SJSA1 (cell line): ENCODE measurements around the gene TBC1D5. TPM values are rescaled to one million over a fixed set of nuclear protein-coding genes. Genes with fewer than 3 reads are reported as not detected.
"Not testable (repeated sequence)": the region's sequence is repeated elsewhere in the genome, so short reads cannot be mapped to it uniquely, and the experiment has no call there.

Experiments
- DNase-seq, 2 experiments: peaks; one replicate each; pipeline ENCODE4 v3.0.0-alpha.2; 2015 to 2020; ENCODE audit warnings: low spot score in 2 of 2, low read depth in 1 of 2
- H3K27ac ChIP-seq: fragments of 250-450 bp; sonication (Bioruptor Pico); 2 replicates; pipeline ENCODE4 v1.5.1; 2020; ENCODE audit warnings: mild to moderate bottlenecking, moderate library complexity
- H3K27me3 ChIP-seq: fragments of 250-450 bp; sonication (Bioruptor Pico); replicated peaks from 2 replicates; pipeline ENCODE4 v1.5.1; 2020; ENCODE audit warnings: mild to moderate bottlenecking, moderate library complexity
- H3K36me3 ChIP-seq: fragments of 250-450 bp; sonication (Bioruptor Pico); 2 replicates; pipeline ENCODE4 v1.5.1; 2020; ENCODE audit warnings: mild to moderate bottlenecking
- H3K4me1 ChIP-seq: fragments of 250-450 bp; sonication (Bioruptor Pico); replicated peaks from 2 replicates; pipeline ENCODE4 v1.6.1; 2021; ENCODE audit warnings: mild to moderate bottlenecking
- H3K4me3 ChIP-seq: fragments of 250-450 bp; sonication (Bioruptor Pico); 2 replicates; pipeline ENCODE4 v1.5.1; 2020; ENCODE audit warnings: mild to moderate bottlenecking
- H3K9me3 ChIP-seq: fragments of 250-450 bp; sonication (Bioruptor Pico); replicated peaks from 2 replicates; pipeline ENCODE4 v1.5.1; 2020; ENCODE audit warnings: mild to moderate bottlenecking
- total RNA-seq: library from RNA; depleted of rRNA; stranded (reverse); fragments of >200 nt; shearing (Covaris generic); gene quantifications from 2 replicates; pipeline ENCODE4 v1.2.3, GENCODE V29; 2014

TBC1D5 gene
- total RNA-seq, 1 experiment from 2014 or later: 40.8 TPM

DNA sequence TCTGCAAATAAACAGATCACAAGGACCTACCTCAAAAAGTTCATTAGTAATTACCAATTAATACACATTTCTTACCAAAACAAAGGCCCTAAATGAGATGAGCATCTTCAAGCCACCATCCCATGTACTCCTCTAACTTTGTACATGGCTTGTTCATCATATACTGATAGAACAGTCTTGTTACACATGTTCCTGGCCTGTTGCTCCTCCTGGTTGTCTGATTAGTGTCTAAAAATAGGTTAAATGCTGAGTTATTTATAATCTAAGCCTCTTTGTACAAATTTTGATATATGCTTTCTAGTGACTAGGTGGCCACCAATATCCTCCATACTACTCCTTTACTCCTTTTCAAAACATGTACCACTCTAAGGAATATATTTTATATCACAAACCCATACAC is 25.0 kb downstream of the TBC1D5 start:
- no peak overlapping the region for H3K27ac ChIP-seq
- H3K9me3 ChIP-seq: 0 out of 2 replicates have a peak, but pooled peaks cover 3% of the 10 kb centered on the region
- H3K27me3 ChIP-seq: no peaks in the 10 kb centered on the region
- DNase-seq: no peak
- H3K4me1 ChIP-seq: no peaks in the 10 kb centered on the region
- H3K36me3 ChIP-seq: 0 out of 2 replicates have a peak, but pooled peaks cover 8% of the 10 kb centered on the region
- no peak overlapping the region for H3K4me3 ChIP-seq

DNA sequence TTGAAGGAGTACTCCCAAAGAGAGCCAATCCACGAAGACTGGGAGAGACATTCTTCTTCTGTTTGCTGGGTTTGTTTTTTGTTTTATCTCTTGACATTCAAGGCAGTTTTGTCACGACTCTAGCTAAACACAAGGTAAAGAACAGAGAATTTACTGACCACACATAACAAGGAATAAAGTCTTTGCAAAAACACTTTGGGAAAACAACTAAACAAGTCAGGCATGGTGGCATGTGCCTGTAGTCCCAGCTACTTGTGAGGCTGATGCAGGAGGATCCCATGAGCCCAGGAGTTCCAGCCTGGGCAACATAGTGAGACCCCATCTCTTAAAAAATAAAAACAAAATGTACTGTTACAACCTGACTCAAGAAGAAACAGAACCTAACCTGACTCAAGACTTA is 28.0 kb downstream of the TBC1D5 start:
- Histone ChIP-seq H3K27me3 (no peaks in the 10 kb centered on the region), H3K27ac (no peak overlapping the region), H3K4me3 (no peak overlapping the region), H3K4me1 (no peaks in the 10 kb centered on the region), H3K9me3 (0 out of 2 replicates have a peak, but pooled peaks cover 3% of the 10 kb centered on the region), H3K36me3 (0 out of 2 replicates have a peak, but pooled peaks cover 8% of the 10 kb centered on the region)
- no peak for DNase-seq

DNA sequence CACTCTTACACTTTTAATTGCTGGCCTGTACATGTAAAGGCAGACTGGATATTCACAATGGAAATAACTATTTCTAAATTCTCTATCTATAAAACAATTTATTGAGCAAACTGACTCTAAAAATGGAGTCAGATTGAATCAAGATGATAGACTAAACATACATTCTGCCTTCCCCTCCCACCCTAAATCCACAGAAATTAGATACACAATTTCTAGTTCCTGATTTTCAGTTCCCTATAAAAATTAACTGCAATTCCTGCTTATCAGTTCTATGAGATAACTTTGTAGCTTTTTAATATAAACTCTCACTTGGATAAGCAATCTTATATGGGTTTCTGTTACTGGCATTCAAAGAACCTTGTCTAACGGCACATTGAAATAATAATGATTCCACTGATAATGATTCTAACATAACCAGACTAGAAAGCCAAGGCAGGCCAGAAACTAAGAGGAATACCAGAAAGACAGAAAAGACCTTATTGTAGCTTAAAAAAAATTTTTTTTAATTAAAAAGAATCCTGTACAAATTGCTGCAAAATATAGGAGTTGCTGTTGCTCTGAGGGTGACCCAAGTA is 33.1 kb downstream of the TBC1D5 start:
- H3K9me3 ChIP-seq: 0 out of 2 replicates have a peak, but pooled peaks cover 3% of the 10 kb centered on the region
- no peak overlapping the region for H3K27ac ChIP-seq
- H3K4me3 ChIP-seq: no peak overlapping the region
- H3K27me3 ChIP-seq: no peaks in the 10 kb centered on the region
- H3K4me1 ChIP-seq: no peaks in the 10 kb centered on the region
- DNase-seq: no peak
- H3K36me3 ChIP-seq: 0 out of 2 replicates have a peak, but pooled peaks cover 4% of the 10 kb centered on the region

DNA sequence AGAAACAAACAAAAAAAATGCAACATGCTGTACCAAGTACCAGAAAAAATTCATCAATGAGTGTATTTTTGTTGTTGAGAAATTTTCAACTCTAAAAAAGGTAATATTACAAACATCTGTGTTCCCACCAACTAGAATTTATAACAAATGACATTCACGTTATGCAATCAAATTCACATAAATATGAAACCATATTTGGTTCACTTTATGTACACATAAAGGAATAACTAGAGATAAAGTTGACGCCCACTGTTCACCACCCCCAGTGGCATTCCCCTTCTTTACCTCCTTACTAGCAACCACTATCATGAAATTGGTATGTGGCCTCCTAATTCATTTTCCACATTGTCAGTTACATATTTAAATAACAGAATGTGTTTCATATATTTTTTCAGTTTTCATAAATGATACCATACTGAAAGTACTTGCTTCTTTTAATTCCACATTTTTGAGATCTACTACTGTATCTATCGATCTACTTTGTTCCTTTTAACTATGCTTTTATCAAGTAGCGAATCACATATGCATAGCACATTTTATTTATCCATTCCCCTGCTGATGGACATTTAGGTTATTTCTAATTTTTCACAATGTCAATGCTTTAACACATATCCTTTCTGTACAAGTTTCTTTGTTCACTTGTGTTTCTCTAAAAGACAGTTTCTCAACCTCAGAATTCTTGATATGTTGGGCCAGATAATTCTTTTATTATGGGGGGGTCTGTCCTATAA is 34.5 kb downstream of the TBC1D5 start:
- no peak for DNase-seq
- Histone ChIP-seq H3K27ac (no peak overlapping the region), H3K4me3 (no peak overlapping the region), H3K27me3 (no peaks in the 10 kb centered on the region), H3K4me1 (no peaks in the 10 kb centered on the region), H3K36me3 (no peaks in the 10 kb centered on the region), H3K9me3 (no peaks in the 10 kb centered on the region)

DNA sequence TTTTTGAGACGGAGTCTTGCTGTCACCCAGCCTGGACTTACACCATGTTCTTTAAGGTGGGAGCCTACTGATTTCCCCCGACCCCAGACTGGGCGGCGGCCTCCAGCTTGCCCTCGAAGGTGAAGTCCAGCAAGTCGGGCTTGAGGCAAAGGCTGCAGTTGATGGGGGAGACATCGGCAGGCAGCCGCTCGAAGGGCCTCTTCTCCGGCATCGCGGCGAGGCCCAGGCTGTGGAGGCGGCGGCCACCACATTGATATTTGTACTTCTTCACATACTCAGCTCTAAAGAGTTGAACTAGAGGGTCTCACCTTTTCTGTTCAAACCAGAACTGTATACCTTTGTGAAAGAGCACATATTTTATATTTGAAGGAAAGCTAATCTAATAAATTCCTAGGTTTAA is 36.4 kb downstream of the TBC1D5 start:
- not testable (repeated sequence) for H3K27ac ChIP-seq, H3K4me1 ChIP-seq, H3K36me3 ChIP-seq, H3K9me3 ChIP-seq, H3K4me3 ChIP-seq, DNase-seq, H3K27me3 ChIP-seq

DNA sequence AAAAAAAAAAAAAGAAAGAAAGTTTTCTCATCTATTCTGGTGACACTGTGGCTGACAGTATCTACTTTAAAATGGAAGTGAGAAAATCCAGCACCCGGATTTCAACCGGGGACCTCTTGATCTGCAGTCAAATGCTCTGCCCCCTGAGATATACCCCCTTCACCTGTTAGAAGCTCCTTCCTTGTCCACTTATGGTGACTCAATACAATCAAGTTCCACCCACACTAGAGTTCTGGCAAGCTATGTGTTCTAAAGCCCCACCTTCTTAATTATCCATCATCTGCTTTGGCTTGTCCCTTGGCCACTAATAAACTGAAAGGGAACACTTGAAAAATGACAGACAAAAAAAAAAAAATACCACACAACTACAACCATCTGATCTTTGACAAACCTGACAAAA is 42.6 kb downstream of the TBC1D5 start:
- not testable (repeated sequence) for DNase-seq, H3K27me3 ChIP-seq, H3K4me3 ChIP-seq, H3K27ac ChIP-seq, H3K36me3 ChIP-seq, H3K4me1 ChIP-seq, H3K9me3 ChIP-seq

GRCh38 chr3:17695665-17696064 is 46.8 kb downstream of the TBC1D5 start:
- not testable (repeated sequence) for DNase-seq, H3K36me3 ChIP-seq, H3K27me3 ChIP-seq, H3K4me1 ChIP-seq, H3K4me3 ChIP-seq, H3K9me3 ChIP-seq, H3K27ac ChIP-seq

DNA sequence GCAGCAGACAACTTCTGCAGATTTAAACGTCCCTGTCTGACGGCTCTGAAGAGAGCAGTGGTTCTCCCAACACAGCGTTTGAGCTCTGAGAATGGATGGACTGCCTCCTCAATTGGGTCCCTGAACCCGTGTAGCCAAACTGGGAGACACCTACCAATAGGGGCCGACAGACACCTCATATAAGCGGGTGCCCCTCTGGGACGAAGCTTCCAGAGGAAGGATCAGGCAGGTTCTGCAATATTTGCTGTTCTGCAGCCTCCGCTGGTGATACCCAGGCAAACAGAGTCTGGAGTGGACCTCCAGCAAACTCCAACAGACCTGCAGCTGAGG is 48.8 kb downstream of the TBC1D5 start:
- not testable (repeated sequence) for H3K27ac ChIP-seq, H3K4me3 ChIP-seq, H3K9me3 ChIP-seq, H3K27me3 ChIP-seq, H3K4me1 ChIP-seq, H3K36me3 ChIP-seq, DNase-seq

DNA sequence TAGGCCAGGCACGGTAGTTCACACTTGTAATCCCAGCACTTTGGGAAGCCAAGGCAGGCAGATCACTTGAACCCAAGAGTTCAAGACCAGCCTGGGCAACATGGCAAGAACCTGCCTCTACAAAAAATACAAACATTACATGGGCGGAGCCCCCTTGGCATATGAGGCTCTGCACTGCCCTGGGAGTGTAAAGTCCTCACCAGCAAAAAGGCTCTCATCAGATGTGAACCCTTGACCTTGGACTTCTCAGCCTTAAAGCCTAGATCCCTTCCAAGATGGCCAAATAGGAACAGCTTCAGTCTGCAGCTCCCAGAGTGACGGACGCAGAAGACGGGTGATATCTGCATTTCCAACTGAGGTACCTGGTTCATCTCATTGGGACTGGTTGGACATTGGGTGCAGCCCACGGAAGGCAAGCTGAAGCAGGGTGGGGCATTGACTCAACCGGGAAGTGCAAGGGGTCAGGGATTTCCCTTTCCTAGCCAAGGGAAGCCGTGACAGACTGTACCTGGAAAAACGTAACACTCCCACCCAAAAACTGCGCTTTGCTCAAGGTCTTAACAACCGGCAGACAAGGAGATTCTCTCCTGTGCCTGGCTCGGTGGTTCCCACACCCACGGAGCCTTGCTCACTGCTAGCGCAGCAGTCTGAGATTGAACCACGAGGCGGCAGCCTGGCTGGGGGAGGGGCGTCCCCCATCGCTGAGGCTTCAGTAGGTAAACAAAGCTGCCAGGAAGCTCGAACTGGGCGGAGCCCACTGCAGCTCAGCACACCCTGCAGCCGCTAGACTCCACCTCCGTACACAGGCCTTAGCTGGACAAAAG is 49.4 kb downstream of the TBC1D5 start:
- not testable (repeated sequence) for H3K4me3 ChIP-seq, DNase-seq, H3K27me3 ChIP-seq, H3K27ac ChIP-seq, H3K4me1 ChIP-seq, H3K9me3 ChIP-seq, H3K36me3 ChIP-seq

GRCh38 chr3:17687566-17687965 is 54.9 kb downstream of the TBC1D5 start:
- no peak overlapping the region for H3K27ac ChIP-seq
- no peak overlapping the region for H3K4me3 ChIP-seq
- H3K27me3 ChIP-seq: no peaks in the 10 kb centered on the region
- no peaks in the 10 kb centered on the region for H3K4me1 ChIP-seq
- H3K36me3 ChIP-seq: no peaks in the 10 kb centered on the region
- H3K9me3 ChIP-seq: no peaks in the 10 kb centered on the region
- no peak for DNase-seq

DNA sequence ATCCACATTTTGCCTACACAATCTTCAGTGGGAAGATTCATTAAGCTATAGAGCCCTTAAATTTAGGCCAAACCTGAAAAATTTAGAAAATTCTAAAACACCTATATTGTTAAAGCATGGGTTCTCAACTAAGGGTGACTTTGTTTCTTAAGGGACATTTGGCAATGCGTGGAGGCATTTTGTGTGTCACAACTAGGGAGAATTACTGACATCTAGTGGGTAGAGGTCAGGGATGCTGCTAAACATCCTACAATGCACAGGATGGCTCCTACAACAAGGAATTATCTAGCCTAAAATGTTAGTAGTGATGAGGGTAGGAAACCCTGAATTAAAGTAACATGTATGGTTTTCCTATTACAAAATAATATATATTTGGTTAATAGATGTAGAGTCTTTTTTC is 55.8 kb downstream of the TBC1D5 start:
- DNase-seq: no peak
- no peaks in the 10 kb centered on the region for H3K9me3 ChIP-seq
- no peak overlapping the region for H3K4me3 ChIP-seq
- no peak overlapping the region for H3K27ac ChIP-seq
- no peaks in the 10 kb centered on the region for H3K4me1 ChIP-seq
- H3K27me3 ChIP-seq: no peaks in the 10 kb centered on the region
- H3K36me3 ChIP-seq: no peaks in the 10 kb centered on the region

GRCh38 chr3:17683542-17684207 is 58.8 kb downstream of the TBC1D5 start:
- Histone ChIP-seq H3K27ac (no peak overlapping the region), H3K36me3 (no peaks in the 10 kb centered on the region), H3K27me3 (no peaks in the 10 kb centered on the region), H3K9me3 (no peaks in the 10 kb centered on the region), H3K4me1 (no peaks in the 10 kb centered on the region), H3K4me3 (no peak overlapping the region)
- no peak for DNase-seq

DNA sequence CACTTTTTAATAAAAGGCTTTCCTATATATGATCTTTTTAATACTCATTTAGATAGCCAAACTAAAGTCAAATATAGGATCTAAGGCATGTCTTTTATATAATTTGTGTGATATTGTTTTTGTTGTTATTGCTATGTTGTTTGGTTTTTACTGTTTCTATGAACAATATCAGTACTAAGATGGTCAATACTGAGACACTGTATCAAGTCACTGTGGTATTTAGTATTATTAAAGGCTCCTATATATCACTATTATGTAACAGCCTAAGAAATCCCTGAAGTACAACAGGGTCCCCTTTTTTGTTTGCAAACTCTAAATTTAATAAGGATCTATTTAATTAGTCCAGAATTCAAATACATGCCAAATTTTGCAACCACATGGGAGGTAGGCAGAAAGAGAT is 61.9 kb downstream of the TBC1D5 start:
- no peaks in the 10 kb centered on the region for H3K4me1 ChIP-seq
- H3K36me3 ChIP-seq: no peaks in the 10 kb centered on the region
- DNase-seq: no peak
- no peaks in the 10 kb centered on the region for H3K9me3 ChIP-seq
- H3K4me3 ChIP-seq: no peak overlapping the region
- H3K27me3 ChIP-seq: no peaks in the 10 kb centered on the region
- no peak overlapping the region for H3K27ac ChIP-seq
